Kidney (tissue), 14 donors: Measurements from ENCODE around the gene PCNX3. TPM values are rescaled to one million over a fixed set of nuclear protein-coding genes. Genes with fewer than 3 reads are reported as not detected.

Source experiments
- DNase-seq, 5 donors: peaks; one replicate each; pipeline ENCODE4 v3.0.0-alpha.2; 2013 to 2020
- FAIRE-seq: peaks from 2 replicates; lab custom pipeline; 2012; peaks lifted over from hg19 to GRCh38; lab: Jason Lieb, UNC
- H3K27ac ChIP-seq, 2 donors: one replicate each; pipeline ENCODE4 v1.7.0; 2013; ENCODE audit warnings: low read depth in 2 of 2, low read length in 2 of 2, inconsistent platforms in 1 of 2
- H3K27me3 ChIP-seq: one replicate; pipeline ENCODE4 v1.7.1; 2013; ENCODE audit warnings: low read length, inconsistent platforms; ENCODE audit not compliant: control insufficient read depth, insufficient read depth
- H3K36me3 ChIP-seq, 3 donors: one replicate each; pipeline versions ENCODE4 v1.7.0 to v1.7.1; 2013; ENCODE audit warnings: low read length in 3 of 3, control low read depth in 1 of 3, inconsistent platforms in 1 of 3; ENCODE audit not compliant: insufficient read depth in 3 of 3, control insufficient read depth in 2 of 3
- H3K4me1 ChIP-seq, 3 donors: one replicate each; pipeline versions ENCODE4 v1.7.0 to v1.7.1; 2013; ENCODE audit warnings: low read length in 3 of 3, inconsistent platforms in 1 of 3, low read depth in 1 of 3; ENCODE audit not compliant: control insufficient read depth in 2 of 3, insufficient read depth in 2 of 3
- H3K4me3 ChIP-seq, 3 donors: one replicate each; pipeline versions ENCODE4 v1.7.0 to v1.8.1; 2013; ENCODE audit warnings: low read length in 3 of 3, control low read depth in 1 of 3, inconsistent platforms in 1 of 3
- H3K9ac ChIP-seq, 3 donors: one replicate each; pipeline versions ENCODE4 v1.7.0 to v1.7.1; 2013; ENCODE audit warnings: low read length in 3 of 3, control low read depth in 1 of 3, inconsistent platforms in 1 of 3
- H3K9me3 ChIP-seq, 3 donors: one replicate each; pipeline versions ENCODE4 v1.7.0 to v1.7.1; 2013; ENCODE audit warnings: low read length in 3 of 3, control low read depth in 1 of 3, inconsistent platforms in 1 of 3; ENCODE audit not compliant: control insufficient read depth in 2 of 3, insufficient read depth in 1 of 3
- CTCF ChIP-seq: IDR thresholded peaks from 3 replicates; pipeline ENCODE4 v1.5.1; 2012; ENCODE audit warnings: mild to moderate bottlenecking, moderate library complexity, borderline replicate concordance; ENCODE audit not compliant: insufficient read depth; ENCODE audit errors: extremely low read depth
- intact Hi-C: fragments of 100-400 bp; cut with DNase I; formaldehyde crosslinking; loops from one replicate; pipeline ENCODE4 v1.11.1; 2022
- polyA plus RNA-seq: library from polyadenylated mRNA; stranded (reverse); fragments of 350-450 nt; fragmentation: Illumina TruSeq; extraction: RNeasy Lipid Tissue Mini Kit (QIAGEN cat#74804); gene quantifications from one replicate; pipeline ENCODE4 v1.2.3, GENCODE V29; 2014; ENCODE audit warnings: low read depth, low replicate concordance; ENCODE audit not compliant: insufficient read depth
- total RNA-seq: library from RNA; stranded (reverse); fragmentation: NEBNext Ultra II Directional; extraction: Animal tissue kit (Norgen Biotek cat#: 25700); gene quantifications from one replicate; pipeline ENCODE4 v1.2.1, GENCODE V29; 2021
- donor health status: control.
- donor health status: control.
- donor health status: control.
- donor health status: control.
- donor health status: control.
- donor health status: DM: yes; HTN: yes; CAD: no.
- donor health status: Normal renal cell carcinoma (clear cell type).

Gene PCNX3
- total and polyA plus RNA-seq, 2 donors from 2014 or later: 13.6 to 44.4 TPM

DNA sequence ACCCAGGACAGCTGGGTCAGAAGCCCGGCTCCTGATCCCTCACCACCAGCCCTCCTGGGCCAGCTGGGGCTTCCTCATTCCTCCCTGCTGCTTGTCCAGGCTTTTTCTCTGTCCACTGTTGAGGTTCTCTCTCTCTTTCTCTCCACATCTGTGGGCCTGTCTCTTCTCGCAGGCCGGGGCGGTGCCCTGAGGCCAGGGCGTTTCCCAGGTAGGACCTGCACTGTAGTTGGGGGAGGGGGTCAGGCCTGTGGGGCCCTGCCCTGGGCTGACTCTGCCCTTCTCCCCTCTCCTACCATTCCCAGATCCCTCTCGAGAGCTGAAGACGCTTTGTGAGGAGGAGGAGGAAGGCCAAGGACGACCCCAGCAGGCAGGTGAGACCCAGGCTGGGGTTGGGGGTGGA lies 34.8 kb upstream of the PCNX3 start:
- H3K27ac ChIP-seq: no peak overlapping the region
- no peaks in the 10 kb centered on the region for H3K27me3 ChIP-seq
- DNase-seq (no peak), FAIRE-seq (no peak)
- TF ChIP-seq CTCF: no peak
- peaks cover 0 to 5% (median 0%) of the 10 kb centered on the region in 3 donors for H3K36me3 ChIP-seq
- no peak overlapping the region for H3K4me3 ChIP-seq
- H3K9me3 ChIP-seq: no peaks in the 10 kb centered on the region
- H3K4me1 ChIP-seq: peaks cover 0 to 14% (median 0%) of the 10 kb centered on the region in 3 donors
- no peak overlapping the region for H3K9ac ChIP-seq
- intact Hi-C loops: no loop called here

GRCh38 chr11:65581928-65582327 lies 33.6 kb upstream of the PCNX3 start:
- Histone ChIP-seq H3K27me3 (no peaks in the 10 kb centered on the region), H3K4me3 (no peak overlapping the region), H3K9ac (no peak overlapping the region), H3K4me1 (peaks cover 0 to 14% (median 0%) of the 10 kb centered on the region in 3 donors), H3K9me3 (no peaks in the 10 kb centered on the region), H3K27ac (no peak overlapping the region), H3K36me3 (peaks cover 0 to 5% (median 0%) of the 10 kb centered on the region in 3 donors)
- FAIRE-seq (no peak), DNase-seq (no peak)
- intact Hi-C loops: no loop called here
- TF ChIP-seq CTCF: no peak

- FAIRE-seq: no peak
- no peak for TF ChIP-seq CTCF
- DNase-seq: no peak
- H3K9ac ChIP-seq: no peak overlapping the region
- H3K27ac ChIP-seq: no peak overlapping the region
- no peak overlapping the region for H3K4me3 ChIP-seq
- intact Hi-C loops: no loop called here
- H3K27me3 ChIP-seq: no peaks in the 10 kb centered on the region
- H3K4me1 ChIP-seq: peaks cover 0 to 9% (median 0%) of the 10 kb centered on the region in 3 donors
- H3K9me3 ChIP-seq: no peaks in the 10 kb centered on the region
- H3K36me3 ChIP-seq: peaks cover 0 to 5% (median 0%) of the 10 kb centered on the region in 3 donors
Measured at GRCh38 chr11:65583589-65583988, 32.0 kb upstream of the PCNX3 start.

DNA sequence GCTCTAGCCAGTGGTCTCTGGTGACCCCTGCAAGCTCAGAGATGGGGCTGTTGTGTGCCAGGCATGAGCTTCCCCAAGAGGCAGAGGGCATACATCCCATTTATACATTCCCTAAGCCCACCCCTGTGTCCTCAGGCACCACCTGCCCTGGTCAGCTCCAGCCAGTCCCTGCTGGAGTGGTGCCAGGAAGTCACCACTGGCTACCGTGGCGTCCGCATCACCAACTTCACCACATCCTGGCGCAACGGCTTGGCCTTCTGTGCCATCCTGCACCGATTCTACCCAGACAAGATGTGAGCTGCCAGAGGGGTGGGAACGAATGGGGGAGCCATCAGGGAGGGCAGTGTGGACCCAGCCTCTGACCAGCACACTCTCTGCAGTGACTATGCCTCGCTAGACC lies 31.5 kb upstream of the PCNX3 start:
- Histone ChIP-seq H3K27me3 (no peaks in the 10 kb centered on the region), H3K36me3 (peaks cover 0 to 5% (median 0%) of the 10 kb centered on the region in 3 donors), H3K9ac (no peak overlapping the region), H3K4me3 (no peak overlapping the region), H3K4me1 (peaks cover 0 to 9% (median 0%) of the 10 kb centered on the region in 3 donors), H3K27ac (no peak overlapping the region), H3K9me3 (no peaks in the 10 kb centered on the region)
- FAIRE-seq: no peak
- no peak for DNase-seq
- intact Hi-C loops: no loop called here
- no peak for TF ChIP-seq CTCF
